GM23338 (cell line): ENCODE data around the gene SOX9. TPM values are rescaled to one million over a fixed set of nuclear protein-coding genes. Genes with fewer than 3 reads are reported as not detected.

ENCODE experiments used
- ATAC-seq: fragments of 200-7000 bp; cut with Tn5 transposase; 3 replicates; pipeline ENCODE4 v1.9.1; 2020
- DNase-seq: peaks from one replicate; pipeline ENCODE4 v3.0.0-alpha.2; 2015; ENCODE audit warnings: low spot score
- H2AFZ ChIP-seq: fragments of 200-600 bp; sonication (generic); 2 replicates; pipeline ENCODE4 v1.8.0; 2016; ENCODE audit warnings: antibody characterized with exemption, mild to moderate bottlenecking, moderate library complexity
- H3F3A ChIP-seq: fragments of 200-600 bp; sonication (generic); replicated peaks from 2 replicates; pipeline ENCODE4 v1.8.0; 2017; ENCODE audit warnings: antibody characterized with exemption, mixed run types, low read depth
- H3K27ac ChIP-seq: fragments of 200-600 bp; sonication (generic); 2 replicates; pipeline ENCODE4 v1.6.1; 2016; ENCODE audit warnings: low read depth
- H3K27me3 ChIP-seq: fragments of 200-600 bp; sonication (generic); 2 replicates; pipeline ENCODE4 v1.8.0; 2016; ENCODE audit warnings: mild to moderate bottlenecking, mixed run types, moderate library complexity; ENCODE audit not compliant: insufficient read depth
- H3K36me3 ChIP-seq: fragments of 200-600 bp; sonication (generic); 2 replicates; pipeline ENCODE4 v1.8.0; 2016; ENCODE audit warnings: mild to moderate bottlenecking; ENCODE audit not compliant: insufficient read depth
- H3K4me1 ChIP-seq: fragments of 200-600 bp; sonication (generic); 2 replicates; pipeline ENCODE4 v1.8.0; 2016; ENCODE audit warnings: mild to moderate bottlenecking, moderate library complexity; ENCODE audit not compliant: insufficient read depth
- H3K4me2 ChIP-seq: fragments of 200-600 bp; sonication (generic); 2 replicates; pipeline ENCODE4 v1.7.1; 2017; ENCODE audit warnings: mixed run types
- H3K4me3 ChIP-seq: fragments of 200-600 bp; sonication (generic); 2 replicates; pipeline ENCODE4 v1.6.1; 2016; ENCODE audit warnings: mixed run types
- H3K79me2 ChIP-seq: fragments of 200-600 bp; sonication (generic); replicated peaks from 2 replicates; pipeline ENCODE4 v1.8.0; 2017; ENCODE audit warnings: mild to moderate bottlenecking; ENCODE audit not compliant: insufficient read depth
- H3K9me2 ChIP-seq: fragments of 200-600 bp; sonication (generic); 2 replicates; pipeline ENCODE4 v1.8.0; 2017; ENCODE audit not compliant: insufficient read depth
- H4K20me1 ChIP-seq: fragments of 200-600 bp; sonication (generic); replicated peaks from 2 replicates; pipeline ENCODE4 v1.8.0; 2017; ENCODE audit warnings: mild to moderate bottlenecking; ENCODE audit not compliant: insufficient read depth
- H3K27ac Mint-ChIP-seq: 2 replicates; pipeline ENCODE4 v1.8.0; 2020; ENCODE audit warnings: inconsistent platforms, mild to moderate bottlenecking, moderate library complexity, mixed read lengths
- H3K27me3 Mint-ChIP-seq: 3 replicates; pipeline ENCODE4 v1.8.0; 2022; ENCODE audit warnings: low read depth, mild to moderate bottlenecking, moderate library complexity, mixed read lengths, inconsistent platforms; ENCODE audit not compliant: insufficient read depth, poor library complexity
- H3K36me3 Mint-ChIP-seq: 3 replicates; pipeline ENCODE4 v1.8.0; 2021; ENCODE audit warnings: low read depth, mild to moderate bottlenecking, inconsistent platforms, moderate library complexity, mixed read lengths
- H3K4me1 Mint-ChIP-seq: 3 replicates; pipeline ENCODE4 v1.8.0; 2020; ENCODE audit warnings: mild to moderate bottlenecking, inconsistent platforms, mixed read lengths
- H3K4me3 Mint-ChIP-seq: 3 replicates; pipeline ENCODE4 v1.8.0; 2021; ENCODE audit warnings: moderate library complexity, mild to moderate bottlenecking, inconsistent platforms, mixed read lengths
- H3K9me3 Mint-ChIP-seq: 3 replicates; pipeline ENCODE4 v1.8.0; 2020; ENCODE audit warnings: moderate library complexity, mild to moderate bottlenecking, inconsistent platforms, mixed read lengths
- CREB1 ChIP-seq: fragments of 250-450 bp; sonication (Bioruptor Pico); IDR thresholded peaks from 2 replicates; pipeline ENCODE4 v1.5.0; 2020; ENCODE audit warnings: low read depth, mild to moderate bottlenecking, moderate library complexity
- EZH2 ChIP-seq: fragments of 200-600 bp; sonication (generic); IDR thresholded peaks from one replicate; pipeline ENCODE4 v1.8.0; 2017; ENCODE audit warnings: antibody characterized with exemption, mild to moderate bottlenecking, low read depth; ENCODE audit not compliant: unreplicated experiment
- POLR2AphosphoS5 ChIP-seq: IDR thresholded peaks from 2 replicates; pipeline ENCODE4 v1.6.1; 2016; ENCODE audit warnings: antibody characterized with exemption, low read depth
- ZNF331 ChIP-seq: fragments of 250-450 bp; sonication (Bioruptor Pico); IDR thresholded peaks from 2 replicates; pipeline ENCODE4 v1.5.0; 2020; ENCODE audit warnings: low read depth, mild to moderate bottlenecking, moderate library complexity
- polyA plus RNA-seq: library from polyadenylated mRNA; unstranded; fragments of >200 nt; fragmentation: Nextera tagmentation; extraction: Ambion mirVana; gene quantifications from 2 replicates; pipeline ENCODE4 v1.2.1, GENCODE V29; 2016
- total RNA-seq: library from RNA; depleted of rRNA; stranded (reverse); fragments of >200 nt; shearing (Covaris generic); gene quantifications from 2 replicates; pipeline ENCODE4 v1.2.3, GENCODE V29; 2014
- TF ChIP-seq, protein P1 (sequence below): IDR thresholded peaks from 2 replicates; pipeline ENCODE4 v1.6.1; 2016; ENCODE audit warnings: antibody characterized with exemption
- TF ChIP-seq, protein P2 (sequence below): IDR thresholded peaks from one replicate; pipeline ENCODE4 v1.6.1; 2018; ENCODE audit warnings: antibody characterized with exemption; ENCODE audit not compliant: unreplicated experiment

SOX9 gene
- total and polyA plus RNA-seq, 2 experiments from 2014 or later, result 4.4 TPM

DNA sequence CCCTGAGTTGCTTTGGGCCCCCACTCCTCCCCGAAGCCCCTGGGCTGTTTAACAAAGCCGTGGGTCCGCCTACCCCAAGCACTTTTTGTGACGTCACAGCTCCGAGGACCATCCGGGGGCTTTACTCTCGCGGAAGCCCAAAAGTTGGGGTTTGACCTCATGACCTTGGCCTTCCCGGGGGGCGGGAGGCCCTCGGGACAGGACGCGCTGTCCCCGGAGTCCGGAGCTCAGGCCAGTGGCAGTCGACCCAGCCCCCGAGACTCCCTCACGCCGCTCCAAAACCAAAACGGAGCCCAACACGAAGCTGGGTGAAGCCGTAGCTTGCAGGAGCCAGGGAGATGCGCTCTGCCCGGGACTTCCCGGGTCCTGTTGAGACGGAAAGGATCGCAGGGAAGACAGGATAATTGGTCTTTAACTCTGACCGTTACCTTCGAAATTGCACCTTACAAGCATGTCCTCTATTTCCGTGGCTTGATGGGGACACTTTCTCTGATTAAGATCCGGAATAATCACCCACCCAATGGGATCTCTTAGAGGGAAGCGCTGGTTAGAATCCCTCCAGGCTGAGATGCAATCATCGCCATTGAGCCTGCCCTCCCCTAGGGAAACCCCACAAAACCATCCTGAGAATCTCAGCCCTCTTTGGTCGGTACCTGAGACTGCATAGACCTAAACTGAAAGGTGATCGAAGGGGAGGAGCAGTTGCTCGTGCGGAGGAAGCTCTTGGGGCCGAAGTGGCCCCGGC lies 4.9 kb upstream of the SOX9 start:
- peak overlapping the region; percentile 83 for H2AFZ ChIP-seq
- DNase-seq, result peak; percentile 78
- peak; percentile 20 for ATAC-seq
- Mint-ChIP-seq H3K27ac (no peak overlapping the region), H3K4me3 (peak overlapping the region; percentile 79), H3K27me3 (peaks cover 73% of the 10 kb centered on the region), H3K36me3 (no peaks in the 10 kb centered on the region), H3K4me1 (peaks cover 37% of the 10 kb centered on the region), H3K9me3 (no peaks in the 10 kb centered on the region)
- H3F3A ChIP-seq, result peaks cover 7% of the 10 kb centered on the region; the same call in 1 of the 2 replicates
- H3K79me2 ChIP-seq, result no peaks in the 10 kb centered on the region
- peak overlapping the region; percentile 83 for H3K4me3 ChIP-seq
- peaks cover 74% of the 10 kb centered on the region for H3K27me3 ChIP-seq
- no peaks in the 10 kb centered on the region for H4K20me1 ChIP-seq
- H3K4me1 ChIP-seq, result peaks cover 34% of the 10 kb centered on the region
- peak overlapping the region; percentile 85 for H3K4me2 ChIP-seq
- TF ChIP-seq, protein P1, sequence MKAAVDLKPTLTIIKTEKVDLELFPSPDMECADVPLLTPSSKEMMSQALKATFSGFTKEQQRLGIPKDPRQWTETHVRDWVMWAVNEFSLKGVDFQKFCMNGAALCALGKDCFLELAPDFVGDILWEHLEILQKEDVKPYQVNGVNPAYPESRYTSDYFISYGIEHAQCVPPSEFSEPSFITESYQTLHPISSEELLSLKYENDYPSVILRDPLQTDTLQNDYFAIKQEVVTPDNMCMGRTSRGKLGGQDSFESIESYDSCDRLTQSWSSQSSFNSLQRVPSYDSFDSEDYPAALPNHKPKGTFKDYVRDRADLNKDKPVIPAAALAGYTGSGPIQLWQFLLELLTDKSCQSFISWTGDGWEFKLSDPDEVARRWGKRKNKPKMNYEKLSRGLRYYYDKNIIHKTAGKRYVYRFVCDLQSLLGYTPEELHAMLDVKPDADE, result peak; percentile 49; the same call in 1 of the 2 replicates
- peak; percentile 97 for TF ChIP-seq CREB1
- TF ChIP-seq ZNF331 (CRISPR knock-in tag), result no peak
- TF ChIP-seq, protein P2, sequence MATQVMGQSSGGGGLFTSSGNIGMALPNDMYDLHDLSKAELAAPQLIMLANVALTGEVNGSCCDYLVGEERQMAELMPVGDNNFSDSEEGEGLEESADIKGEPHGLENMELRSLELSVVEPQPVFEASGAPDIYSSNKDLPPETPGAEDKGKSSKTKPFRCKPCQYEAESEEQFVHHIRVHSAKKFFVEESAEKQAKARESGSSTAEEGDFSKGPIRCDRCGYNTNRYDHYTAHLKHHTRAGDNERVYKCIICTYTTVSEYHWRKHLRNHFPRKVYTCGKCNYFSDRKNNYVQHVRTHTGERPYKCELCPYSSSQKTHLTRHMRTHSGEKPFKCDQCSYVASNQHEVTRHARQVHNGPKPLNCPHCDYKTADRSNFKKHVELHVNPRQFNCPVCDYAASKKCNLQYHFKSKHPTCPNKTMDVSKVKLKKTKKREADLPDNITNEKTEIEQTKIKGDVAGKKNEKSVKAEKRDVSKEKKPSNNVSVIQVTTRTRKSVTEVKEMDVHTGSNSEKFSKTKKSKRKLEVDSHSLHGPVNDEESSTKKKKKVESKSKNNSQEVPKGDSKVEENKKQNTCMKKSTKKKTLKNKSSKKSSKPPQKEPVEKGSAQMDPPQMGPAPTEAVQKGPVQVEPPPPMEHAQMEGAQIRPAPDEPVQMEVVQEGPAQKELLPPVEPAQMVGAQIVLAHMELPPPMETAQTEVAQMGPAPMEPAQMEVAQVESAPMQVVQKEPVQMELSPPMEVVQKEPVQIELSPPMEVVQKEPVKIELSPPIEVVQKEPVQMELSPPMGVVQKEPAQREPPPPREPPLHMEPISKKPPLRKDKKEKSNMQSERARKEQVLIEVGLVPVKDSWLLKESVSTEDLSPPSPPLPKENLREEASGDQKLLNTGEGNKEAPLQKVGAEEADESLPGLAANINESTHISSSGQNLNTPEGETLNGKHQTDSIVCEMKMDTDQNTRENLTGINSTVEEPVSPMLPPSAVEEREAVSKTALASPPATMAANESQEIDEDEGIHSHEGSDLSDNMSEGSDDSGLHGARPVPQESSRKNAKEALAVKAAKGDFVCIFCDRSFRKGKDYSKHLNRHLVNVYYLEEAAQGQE, result no peak
- TF ChIP-seq POLR2AphosphoS5, result peak; percentile 33; the same call in 1 of the 2 replicates
- no peaks in the 10 kb centered on the region for H3K36me3 ChIP-seq
- no peaks in the 10 kb centered on the region for H3K9me2 ChIP-seq
- H3K27ac ChIP-seq, result no peak overlapping the region

DNA sequence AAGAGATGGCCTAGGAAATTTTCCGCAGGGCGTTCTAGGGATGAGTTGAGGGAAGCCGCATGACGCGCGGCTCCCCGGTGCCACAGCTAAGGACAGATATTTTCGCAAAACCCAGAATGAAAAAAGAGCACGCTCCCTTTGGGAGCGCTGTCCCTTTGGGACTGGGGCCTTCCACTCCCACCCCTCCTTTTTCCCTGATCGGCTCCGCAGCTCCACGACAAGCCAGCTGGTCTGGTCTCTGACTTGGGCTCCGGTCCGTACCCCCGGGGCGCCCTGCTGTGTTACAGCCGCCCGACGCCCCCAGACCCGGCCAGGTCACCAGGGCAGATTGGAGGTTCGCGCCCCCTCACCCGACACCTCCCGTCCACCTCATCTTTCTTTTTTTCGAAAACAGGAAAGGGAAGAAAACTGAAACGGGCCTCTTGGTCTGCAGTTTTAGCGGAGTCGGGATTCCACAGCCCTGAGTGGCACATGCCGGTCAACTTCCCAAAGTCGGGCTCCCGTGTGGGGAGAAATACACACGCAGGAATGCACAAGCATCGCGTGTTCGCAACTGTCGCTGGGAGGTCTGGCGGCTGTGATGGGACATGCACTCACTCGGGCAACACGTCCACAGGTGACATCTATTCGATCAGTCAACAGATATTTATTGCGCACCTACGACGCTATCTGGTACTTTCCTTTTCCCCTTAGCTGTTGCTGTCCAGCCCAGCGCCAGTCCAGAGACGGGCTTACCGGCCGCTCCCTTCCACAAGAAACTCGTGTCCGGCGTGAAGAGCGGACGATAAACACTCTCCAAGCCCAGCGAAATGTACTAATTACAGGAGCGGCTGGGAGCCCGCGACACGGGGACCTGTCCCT lies 3.9 kb upstream of the SOX9 start:
- H3K36me3 Mint-ChIP-seq, result no peaks in the 10 kb centered on the region
- H3K27me3 ChIP-seq, result peaks cover 84% of the 10 kb centered on the region

More for the DNA sequence above, 3.9 kb upstream of the SOX9 start:
- no peaks in the 10 kb centered on the region for H3K9me2 ChIP-seq
- peak overlapping the region; percentile 83 for H2AFZ ChIP-seq
- H3K4me1 ChIP-seq, result peaks cover 26% of the 10 kb centered on the region
- peak overlapping the region; percentile 83 for H3K4me3 ChIP-seq
- Mint-ChIP-seq H3K4me3 (peak overlapping the region; percentile 79), H3K4me1 (peaks cover 30% of the 10 kb centered on the region), H3K9me3 (no peaks in the 10 kb centered on the region), H3K27me3 (peaks cover 70% of the 10 kb centered on the region), H3K27ac (no peak overlapping the region)
- no peaks in the 10 kb centered on the region for H3K36me3 ChIP-seq
- H3K79me2 ChIP-seq, result 0 out of 2 replicates have a peak, but pooled peaks cover 2% of the 10 kb centered on the region
- no peak overlapping the region for H3K27ac ChIP-seq
- peak overlapping the region; percentile 85 for H3K4me2 ChIP-seq
- peak; percentile 86 for TF ChIP-seq EZH2
- no peak; the same call in 1 of the 2 replicates for TF ChIP-seq POLR2AphosphoS5
- ATAC-seq, result no peak
- peak; percentile 28 for DNase-seq
- peaks cover 7% of the 10 kb centered on the region; the same call in 1 of the 2 replicates for H3F3A ChIP-seq
- no peaks in the 10 kb centered on the region for H4K20me1 ChIP-seq
